ENCODE measurements around the gene ACACA.

The ACACA gene

DNA sequence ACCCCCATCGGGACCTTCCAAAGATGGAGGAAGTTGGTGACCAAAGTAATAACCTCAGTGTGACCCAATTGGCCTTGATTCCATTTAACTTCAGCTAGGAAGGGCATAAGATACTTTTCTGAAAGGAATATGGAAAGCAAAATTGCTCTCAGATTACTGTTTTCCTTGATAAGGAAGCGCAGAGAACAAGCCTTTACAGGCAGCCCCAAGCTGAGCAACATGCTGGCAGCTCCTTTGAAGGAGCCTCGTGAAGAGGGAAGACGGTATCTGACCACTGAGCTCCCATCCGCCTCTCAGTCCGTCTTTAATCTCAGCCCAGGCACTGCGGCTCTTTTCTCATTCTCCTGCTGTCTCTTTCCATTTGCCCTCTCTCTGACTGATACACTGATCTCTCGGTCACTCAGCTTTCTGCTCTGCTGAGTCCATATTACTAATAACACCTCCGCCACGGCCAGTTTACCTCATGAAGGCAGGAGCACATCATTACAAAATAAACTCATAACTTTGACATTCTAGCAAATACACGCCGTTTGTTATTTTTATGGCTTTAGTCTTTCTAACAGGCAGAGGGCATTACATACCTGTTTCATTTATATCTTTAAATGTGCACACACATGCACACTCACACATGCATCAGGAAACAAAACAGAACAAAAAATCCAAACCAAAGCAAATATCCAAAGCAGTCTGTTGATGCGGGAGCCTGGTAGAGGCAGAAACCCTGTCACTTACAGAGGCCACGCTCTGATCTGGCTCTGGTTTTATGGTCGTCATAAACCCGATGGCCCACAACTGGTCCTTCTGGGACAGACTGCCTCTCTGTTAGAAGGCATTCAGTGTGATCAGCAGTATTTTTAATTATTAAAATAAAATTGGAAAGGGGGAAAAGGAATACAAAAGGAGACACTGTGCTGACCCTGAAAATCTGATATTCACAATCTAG, 274.7 kb downstream of the ACACA start:
- no peak for DNase-seq (ENCODE audit: low read depth)

DNA sequence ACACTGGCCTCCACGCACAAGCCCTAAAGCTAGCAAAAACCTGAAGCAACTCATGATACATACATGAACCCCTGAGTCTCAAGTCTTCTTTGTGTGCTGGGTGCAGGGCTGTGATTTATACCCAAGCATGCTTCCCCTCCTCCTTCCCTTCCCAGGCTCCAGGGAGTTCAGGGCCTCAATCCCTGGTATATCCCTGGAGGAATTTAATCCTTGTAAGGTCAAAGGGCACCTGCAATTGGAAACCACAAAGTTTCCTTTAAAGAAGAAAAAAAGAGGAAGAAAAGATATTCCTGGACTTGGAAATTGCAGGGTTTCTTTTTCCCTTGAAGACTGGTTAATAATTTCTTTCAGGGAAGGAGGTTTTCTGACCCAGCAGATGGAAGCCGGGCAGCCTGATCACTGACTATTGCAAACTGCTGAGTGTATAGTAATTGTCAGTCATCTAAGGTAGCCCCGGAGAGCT, 275.6 kb downstream of the ACACA start:
- no peak for DNase-seq (ENCODE audit: low read depth)

DNA sequence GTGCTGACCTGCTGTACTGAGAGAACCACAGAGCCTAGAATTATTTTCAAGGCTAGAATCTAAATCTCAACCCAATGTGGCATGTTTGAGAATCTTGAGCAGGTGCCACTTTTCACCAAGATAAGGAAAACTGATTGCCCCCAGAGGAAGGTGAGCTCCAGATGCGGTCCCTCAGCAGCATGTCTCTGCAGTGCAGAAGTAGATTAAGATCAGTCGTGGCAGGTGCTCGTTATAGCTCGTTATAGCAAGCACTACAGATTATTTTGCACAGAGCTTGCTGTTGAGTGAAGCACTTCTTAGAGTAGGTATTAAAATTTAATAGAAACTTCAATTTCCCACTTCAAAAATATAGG, 281.8 kb downstream of the ACACA start:
- DNase-seq (ENCODE audit: low read depth), result no peak

DNA sequence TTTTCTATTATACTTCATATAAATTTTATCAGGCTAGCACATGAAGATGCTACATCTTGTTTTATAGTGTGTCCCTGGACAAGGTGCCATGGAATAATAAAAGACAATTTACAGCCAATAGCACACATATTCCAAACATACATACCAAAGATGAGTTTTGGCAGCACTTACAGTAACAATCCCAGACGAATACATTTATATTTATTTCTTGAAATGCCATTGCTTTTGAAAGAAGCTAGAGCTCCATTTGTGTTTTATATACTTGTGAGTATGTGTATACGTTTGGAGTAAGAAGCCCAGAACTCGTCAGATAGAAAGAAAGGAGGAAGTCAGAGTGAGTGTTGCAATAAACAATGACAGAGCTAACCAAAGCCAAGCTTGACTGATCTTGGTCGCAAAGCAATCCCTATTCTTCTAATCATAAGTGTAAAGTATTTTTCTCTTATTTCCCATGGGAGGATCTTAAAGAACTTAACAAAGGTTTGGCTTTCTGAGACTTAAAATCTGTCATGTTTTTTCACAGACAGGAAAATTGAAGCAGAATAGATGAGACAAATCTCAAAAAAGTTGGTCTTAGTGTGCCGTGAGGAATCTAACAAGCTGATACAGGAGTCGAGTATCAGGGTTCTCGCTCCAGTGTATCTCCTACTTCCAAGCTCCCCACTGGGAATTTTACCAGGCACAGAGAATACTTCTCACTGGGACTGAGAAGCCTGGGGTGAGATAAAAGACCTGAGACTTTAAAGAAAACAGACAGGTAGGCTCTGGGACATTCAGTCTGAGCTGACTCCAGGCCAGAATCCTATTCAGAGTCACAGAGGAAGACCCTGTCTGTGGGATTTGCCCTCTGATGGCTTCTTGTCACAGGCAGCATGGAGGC, 282.5 kb downstream of the ACACA start:
- no peak for DNase-seq (ENCODE audit: low read depth)

DNA sequence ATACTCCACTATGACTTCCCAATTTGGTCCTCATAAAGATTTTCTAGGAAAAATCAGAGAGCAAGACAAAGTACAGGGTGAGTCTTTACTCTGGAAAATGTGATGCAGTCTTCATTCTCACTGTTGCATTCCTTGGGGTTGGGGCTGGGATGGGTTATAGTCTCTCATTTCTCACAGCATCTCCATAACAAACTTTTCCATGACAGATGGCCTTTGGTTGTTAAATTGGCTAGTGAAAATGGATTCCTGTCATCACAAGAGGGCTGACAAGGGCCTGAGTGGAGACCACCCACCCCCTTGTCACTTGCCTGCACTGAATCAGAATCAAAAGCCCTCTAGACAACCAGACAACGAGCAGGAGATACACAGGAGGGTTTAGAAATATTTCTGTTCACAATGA, 283.2 kb downstream of the ACACA start:
- no peak for DNase-seq (ENCODE audit: low read depth)

DNA sequence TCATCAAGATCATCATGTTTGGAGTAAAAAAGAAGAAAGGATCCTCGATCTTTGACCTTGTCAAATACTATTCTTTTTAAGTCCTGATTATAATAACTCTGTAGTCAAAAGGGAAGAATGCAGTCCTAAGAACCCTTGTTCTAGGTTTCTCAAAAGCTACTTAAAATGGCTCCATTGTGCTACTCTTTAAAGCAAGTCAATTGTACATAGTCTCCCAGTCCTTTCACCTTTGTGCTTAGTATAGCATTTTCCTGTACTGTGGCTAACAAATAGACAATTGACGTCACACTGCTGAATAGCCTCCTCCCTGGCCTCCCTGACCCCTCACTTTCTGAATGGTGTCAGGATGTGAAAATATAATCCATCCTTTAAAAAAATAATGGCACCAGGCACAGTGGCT, 285.0 kb downstream of the ACACA start:
- DNase-seq (ENCODE audit: low read depth), result no peak

DNA sequence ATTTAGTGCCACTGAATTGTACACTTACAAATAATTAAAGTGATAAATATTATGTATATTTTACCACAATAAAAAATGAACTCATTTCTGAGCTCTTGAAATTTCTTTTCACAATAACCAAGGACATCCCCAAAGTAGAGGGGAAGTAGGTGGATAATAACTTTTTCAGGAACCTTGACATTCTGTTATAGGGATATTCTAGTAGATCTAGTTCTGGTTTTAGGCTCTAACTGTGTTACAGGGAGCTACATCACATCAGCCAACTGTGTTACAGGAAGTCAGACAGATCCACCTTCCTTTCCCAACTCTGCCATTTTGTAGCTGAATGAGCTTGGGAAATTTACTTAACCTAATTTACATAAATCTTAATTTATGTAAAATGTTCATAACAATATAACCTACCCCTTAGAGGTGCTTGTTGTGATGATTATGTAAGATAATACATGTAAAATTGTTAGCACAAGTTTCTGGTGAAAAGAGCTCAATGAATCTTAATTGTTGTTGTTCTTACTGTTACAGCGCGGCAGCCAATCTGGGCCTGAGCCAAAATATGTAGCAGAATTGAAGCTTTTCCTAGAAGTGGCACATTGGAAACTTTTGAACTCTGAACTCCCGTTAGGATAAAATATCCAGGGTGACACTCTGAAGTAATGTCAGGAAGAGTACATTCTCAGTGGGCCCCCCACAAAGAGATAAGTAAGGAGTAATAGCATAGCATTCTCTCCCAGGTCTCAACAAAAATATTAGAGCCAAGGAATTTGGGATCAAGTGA, 288.1 kb downstream of the ACACA start:
- no peak for DNase-seq (ENCODE audit: low read depth)

DNA sequence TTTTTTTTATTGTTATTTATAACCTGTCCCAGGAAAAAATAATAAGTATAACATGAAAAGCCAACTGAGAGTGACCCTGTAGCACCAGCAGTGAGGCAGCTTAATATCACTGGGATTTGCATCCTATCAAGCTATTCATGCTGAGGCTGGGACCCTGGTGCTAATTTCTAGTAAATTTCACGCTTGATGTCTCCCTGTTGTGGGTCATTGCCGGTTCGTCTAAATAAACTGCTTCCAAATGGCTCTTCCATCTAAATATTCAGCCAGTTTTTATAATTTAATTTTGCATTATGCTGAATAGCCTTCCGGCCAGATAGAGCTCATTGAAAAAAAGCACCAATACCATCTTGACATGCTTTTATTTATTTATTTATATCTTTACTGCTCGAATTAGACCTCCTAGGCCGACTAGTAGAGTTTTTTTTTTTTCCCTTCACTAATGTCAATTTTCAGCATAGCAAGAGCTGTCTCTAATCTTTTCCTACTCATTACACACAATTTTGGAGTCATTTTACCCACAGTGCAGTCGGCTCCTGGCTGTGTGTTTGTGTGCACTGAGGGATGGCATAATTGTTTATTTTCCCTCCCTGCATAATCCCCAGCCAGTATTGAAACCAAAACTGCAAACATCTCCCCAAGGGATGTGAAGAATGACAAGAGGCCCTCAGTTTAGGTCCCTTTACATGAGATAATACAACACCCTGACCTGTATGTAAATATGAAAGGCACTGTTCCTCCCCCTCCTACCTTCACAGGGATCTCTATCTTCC, 289.1 kb downstream of the ACACA start:
- no peak for DNase-seq (ENCODE audit: low read depth)

DNA sequence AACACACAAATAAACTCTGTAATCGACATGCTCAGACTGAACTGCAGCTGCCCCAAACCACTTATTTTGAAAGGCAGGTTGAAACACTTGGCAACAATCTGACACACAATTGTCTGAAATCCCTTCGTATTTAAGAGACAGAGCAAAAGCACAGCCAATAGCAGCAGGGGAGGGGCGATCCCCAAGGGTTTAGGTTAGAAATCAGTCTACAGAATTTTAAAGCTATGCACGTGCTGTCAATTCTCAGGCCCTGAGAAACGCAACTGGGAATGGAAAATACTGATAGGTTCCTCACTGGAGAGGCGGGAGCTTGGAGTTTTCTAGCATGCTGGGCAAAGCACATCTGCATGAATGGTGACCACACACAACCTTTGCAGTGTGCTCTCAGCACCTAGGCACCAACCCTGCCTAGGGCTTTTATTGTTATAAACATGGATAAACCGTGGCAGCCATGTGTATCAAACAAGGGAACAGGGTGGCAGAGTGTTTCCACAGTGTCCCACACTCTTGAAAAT, 289.9 kb downstream of the ACACA start:
- no peak for DNase-seq (ENCODE audit: low read depth)

DNA sequence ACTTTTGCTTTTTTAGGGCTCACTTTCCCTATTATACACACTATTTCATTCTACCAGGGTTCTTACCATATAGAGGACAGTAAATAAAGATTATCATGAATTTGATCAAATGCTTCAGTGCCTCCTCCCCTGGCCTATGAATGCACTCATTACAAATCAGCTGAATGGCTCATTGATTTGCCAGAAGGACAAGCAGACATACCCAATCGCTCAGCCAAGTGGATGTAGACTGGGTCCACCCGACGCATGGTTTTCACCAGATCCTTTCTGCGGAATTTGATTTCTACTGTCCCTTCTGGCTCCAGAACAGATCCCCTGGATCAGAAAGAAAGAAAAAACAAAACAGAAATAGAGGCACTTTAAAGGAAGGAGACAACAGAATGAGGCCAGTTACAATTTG, 295.3 kb downstream of the ACACA start:
- no peak for DNase-seq (ENCODE audit: low read depth)

DNA sequence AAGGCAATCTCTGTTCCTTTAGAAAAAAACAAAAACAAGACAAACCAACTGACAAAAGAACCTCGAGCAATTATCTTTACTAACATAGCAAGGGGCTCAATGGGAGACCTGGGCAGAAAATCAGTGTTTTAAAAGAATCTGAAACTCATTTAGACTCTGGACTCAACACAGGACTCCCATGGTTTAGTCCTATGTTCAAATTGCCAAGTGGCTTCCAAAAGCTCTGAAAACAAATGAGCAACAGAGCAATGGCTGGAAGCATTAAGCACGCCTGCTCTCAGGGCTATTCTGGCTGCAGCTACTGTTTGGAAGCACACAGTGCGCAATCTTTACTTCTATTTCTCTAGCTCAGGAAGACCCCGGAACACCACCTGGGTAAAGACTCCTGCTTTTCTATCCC, 295.9 kb downstream of the ACACA start:
- DNase-seq (ENCODE audit: low read depth), result no peak

DNA sequence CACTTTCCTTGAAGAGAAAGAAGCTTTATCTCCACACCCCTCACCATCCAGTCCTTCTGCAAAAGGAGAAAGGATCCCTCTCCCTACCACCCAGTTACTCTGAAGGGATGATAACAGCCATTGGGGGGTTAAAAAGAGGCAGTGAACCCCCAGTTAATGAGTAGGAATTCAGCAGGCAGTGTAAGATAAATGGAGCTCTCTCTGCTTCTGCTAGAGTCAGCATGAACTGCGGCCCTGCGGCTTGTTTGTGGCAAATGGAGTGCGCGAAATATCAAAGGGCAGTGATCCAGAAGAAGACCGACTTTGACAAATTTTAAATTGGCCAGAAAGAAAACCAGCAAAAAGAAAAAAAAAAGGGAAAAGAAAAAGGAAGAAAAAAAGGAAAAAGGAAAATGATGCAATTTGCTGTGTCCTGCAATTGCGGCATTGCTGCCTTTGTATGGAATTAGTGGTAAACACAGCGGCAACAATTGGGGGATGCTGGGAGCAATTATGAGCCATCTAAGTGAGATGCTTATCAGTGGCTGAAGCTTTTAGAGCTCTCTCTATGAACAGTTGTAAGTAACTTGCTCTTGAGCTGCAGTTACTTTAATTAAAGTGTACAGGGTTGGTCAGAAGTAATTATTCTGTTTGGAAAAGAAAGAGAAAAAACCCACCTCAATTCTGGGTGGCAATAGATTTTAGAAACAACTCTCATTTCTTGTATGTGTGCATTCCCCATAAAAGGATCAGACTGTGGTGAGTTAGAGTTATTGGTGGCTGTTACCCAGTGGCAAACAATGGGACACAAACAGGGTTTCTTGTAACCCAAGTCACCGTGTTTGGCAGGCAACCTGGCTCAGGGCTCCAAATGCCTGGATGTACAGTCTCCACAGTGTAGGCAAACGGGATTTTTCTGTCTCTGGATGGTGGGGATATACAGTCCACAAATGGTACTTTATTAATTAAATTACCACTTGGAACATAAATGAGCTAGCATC, 296.6 kb downstream of the ACACA start:
- no peak for DNase-seq (ENCODE audit: low read depth)

DNA sequence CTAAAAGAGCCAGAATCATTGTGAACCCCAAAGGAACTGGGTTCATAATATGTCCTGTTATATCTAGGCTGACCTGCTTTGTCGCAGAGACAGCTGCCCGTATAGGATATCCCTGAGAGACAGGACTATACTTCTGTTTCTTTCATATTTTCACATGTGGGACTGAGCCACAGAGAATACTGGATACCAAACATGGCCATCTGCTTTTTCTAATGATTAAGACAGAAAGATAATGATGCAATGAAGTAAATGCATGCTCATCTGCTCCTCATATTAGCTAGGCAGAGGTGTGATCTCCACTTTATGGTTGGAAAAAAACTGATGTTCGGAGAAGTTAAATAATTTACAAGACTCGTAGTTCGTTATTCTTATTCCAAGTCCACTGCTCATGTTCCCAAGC, 297.5 kb downstream of the ACACA start:
- no peak for DNase-seq (ENCODE audit: low read depth)

DNA sequence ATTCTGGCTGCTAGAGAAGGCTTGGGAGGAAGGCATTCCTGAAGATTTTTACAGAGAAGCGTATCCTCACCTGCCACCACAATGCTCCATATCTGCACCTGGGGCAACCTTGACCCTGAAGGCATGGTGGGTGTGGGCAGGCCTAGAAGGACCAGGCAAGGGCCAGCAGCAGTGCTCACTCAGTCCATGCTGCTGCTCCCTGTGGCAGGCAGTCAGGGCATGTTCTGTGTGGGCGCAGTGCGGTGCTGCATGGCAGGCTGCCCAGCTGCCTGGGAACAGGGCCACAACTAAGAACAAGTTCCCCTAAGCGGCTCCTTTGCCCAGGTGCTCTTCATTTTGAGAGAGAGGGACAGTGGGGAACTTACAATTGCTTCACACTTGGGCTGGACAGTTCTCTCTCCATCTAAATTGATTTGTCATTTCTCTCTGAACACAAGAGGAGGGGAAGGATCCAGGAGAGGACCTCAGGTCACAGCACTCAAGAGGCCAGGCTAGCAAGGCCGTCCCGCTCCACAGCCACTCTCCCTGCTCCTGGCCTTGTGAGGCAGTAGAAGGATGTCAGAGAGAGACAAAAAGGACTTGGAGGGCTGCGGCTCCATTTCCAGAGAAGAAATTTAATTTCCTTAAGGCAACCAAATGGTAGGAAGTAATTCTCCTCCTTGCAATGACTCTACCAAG, 299.1 kb downstream of the ACACA start:
- DNase-seq (ENCODE audit: low read depth), result no peak

DNA sequence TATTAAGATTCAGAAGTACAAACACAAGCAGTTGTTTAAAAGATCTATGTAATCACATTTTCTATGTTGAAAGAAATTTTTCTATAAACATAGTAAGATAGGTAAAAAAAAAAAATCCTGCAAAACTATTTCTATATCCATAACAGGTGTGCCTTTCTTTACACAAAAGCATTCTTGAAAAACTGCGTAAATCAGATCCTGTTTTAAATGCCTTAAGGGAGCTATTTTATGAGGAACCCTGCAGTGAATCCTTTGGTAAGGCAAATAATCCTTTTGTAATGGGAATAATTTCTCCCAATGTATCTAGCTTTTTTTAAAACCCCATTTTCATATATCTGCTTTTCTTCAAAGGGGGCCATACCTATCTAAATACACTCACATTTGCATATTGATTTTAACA, 300.6 kb downstream of the ACACA start:
- no peak for DNase-seq (ENCODE audit: low read depth)

DNA sequence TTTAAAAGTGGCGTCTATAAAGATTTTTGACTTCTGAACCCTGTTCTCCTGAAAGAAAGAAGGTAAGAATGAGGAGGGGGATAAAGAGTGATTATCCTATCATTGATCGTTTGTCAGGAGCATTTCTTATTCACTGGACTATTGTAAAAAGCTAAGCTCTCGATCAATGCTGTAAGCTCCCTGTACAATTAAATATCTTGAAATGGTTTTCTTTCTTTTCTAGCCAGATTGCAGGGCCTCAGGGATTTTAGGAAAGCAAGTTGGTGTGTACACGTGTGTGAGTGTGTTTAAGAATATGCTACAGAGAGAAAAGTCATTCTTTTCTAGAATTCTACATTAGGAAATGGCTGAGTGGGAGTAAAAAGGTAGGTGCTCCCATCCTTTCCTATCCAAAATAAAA, 303.4 kb downstream of the ACACA start:
- no peak for DNase-seq (ENCODE audit: low read depth)

DNA sequence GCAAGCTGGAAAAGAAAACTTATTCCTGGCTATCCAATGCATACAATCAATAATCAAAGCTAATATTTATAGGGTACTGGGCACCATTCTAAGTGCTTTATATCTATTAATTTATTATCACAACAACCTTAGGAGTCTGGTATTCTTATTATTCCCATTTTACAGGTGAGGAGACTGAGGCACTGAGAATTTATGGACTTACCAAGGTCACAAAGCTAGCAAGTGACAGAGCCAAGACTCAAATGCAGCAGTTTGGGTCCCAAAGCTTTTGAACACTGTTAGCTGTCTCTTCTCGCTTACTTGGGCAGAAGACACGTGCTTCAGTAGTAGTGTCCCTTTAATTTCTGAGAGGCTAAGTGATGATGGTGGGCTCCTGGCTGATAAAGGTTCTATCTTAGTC, 305.3 kb downstream of the ACACA start:
- no peak for DNase-seq (ENCODE audit: low read depth)

DNA sequence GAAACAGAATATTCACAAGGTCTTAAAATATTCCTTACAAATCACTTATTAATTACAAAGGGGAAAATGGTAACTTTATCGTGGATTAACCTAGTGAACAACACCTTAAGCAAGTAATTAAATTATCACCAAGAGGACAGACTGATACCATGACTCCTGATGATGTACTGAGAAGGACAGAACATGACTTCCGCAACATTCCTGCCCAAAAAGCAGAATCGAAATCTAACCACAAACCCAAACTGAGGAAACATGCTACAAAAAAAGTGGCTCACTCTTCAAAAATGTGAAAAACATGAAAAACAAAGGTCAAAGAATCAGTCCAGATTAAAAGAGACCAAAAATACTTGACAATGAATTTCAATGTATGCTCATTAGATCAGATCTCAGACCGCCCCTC, 306.4 kb downstream of the ACACA start:
- DNase-seq (ENCODE audit: low read depth), result no peak

DNA sequence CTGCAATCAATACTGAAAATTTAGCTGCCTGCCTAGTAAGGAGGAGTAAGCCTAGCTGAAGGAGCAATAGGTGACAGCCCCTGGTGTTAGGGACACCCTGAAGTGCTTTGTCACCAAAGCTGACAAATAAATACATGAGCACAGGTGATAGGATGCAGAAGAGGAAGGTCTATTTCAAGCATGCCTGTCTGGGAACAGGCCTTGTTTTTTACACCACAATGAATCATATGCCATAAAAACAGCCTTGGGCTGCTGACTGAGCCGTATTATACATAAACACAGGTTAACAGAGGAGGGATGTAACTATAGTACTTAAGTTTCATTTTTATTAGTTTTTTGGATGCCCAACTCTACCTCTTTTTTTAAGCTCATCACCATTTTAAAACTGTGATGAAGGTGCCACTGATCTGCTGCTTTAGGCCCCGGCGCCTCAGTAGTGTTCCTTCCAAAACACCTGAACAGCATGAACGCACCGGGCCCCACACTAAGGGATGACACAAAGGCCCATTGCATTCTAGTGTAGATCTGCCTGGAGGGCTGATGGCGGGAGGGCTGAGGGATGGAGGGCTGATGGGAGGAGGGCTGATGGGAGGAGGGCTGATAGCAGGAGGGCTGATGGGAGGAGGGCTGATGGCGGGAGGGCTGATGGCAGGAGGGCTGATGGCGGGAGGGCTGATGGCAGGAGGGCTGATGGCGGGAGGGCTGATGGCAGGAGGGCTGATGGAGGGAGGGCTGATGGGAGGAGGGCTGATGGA, 307.5 kb downstream of the ACACA start:
- DNase-seq (ENCODE audit: low read depth), result no peak

All from T-helper 22 cell (primary cell).